Activated gamma-delta T cell (primary cell): ENCODE results near the gene DDT.
"Not testable (repeated sequence)": the region's sequence is repeated elsewhere in the genome, so short reads cannot be mapped to it uniquely, and the experiment has no call there.

ENCODE experiments used
- DNase-seq: peaks from one replicate; lab custom pipeline; 2025; lab: John Stamatoyannopoulos, UW

The DDT gene

GRCh38 chr22:23989583-23990244 is 15.5 kb upstream of the DDT start:
- DNase-seq = not testable (repeated sequence)

GRCh38 chr22:23986538-23987178 is 12.4 kb upstream of the DDT start:
- not testable (repeated sequence) for DNase-seq

- not testable (repeated sequence) for DNase-seq
Observed at GRCh38 chr22:23986089-23986488, 11.8 kb upstream of the DDT start.

- no peak for DNase-seq
Observed at GRCh38 chr22:23984430-23984829, 10.2 kb upstream of the DDT start.

- DNase-seq = not testable (repeated sequence)
Observed at GRCh38 chr22:23980567-23980966, 6.3 kb upstream of the DDT start.

- not testable (repeated sequence) for DNase-seq
Observed at GRCh38 chr22:23979557-23980240, 5.5 kb upstream of the DDT start, which contains the start of gene GSTT2. TSS of gene GSTT2 (plus strand) at chr22:23980134.

GRCh38 chr22:23977304-23977703 is 3.1 kb upstream of the DDT start:
- DNase-seq = not testable (repeated sequence)

GRCh38 chr22:23974836-23975352 is 653 bp upstream of the DDT start:
- not testable (repeated sequence) for DNase-seq

- not testable (repeated sequence) for DNase-seq
Observed at GRCh38 chr22:23971927-23972326, 2.3 kb downstream of the DDT start.

GRCh38 chr22:23970816-23971486 is 3.3 kb downstream of the DDT start:
- DNase-seq = no peak

- DNase-seq = no peak
Observed at GRCh38 chr22:23970201-23970641, 4.0 kb downstream of the DDT start.

GRCh38 chr22:23969071-23969470 is 5.2 kb downstream of the DDT start:
- DNase-seq = no peak

- DNase-seq = not testable (repeated sequence)
Observed at GRCh38 chr22:23966568-23966967, 7.7 kb downstream of the DDT start, which contains the start of gene DDTL. TSS of gene DDTL (plus strand) at chr22:23966888. CDS start at chr22:23966915, 27 bp downstream.

GRCh38 chr22:23966094-23966493 is 8.1 kb downstream of the DDT start:
- not testable (repeated sequence) for DNase-seq

- not testable (repeated sequence) for DNase-seq
Observed at GRCh38 chr22:23961084-23961771, 13.0 kb downstream of the DDT start, which contains the start of gene GSTT2B. TSS of gene GSTT2B (minus strand) at chr22:23961195. CDS start at chr22:23961131, 64 bp downstream.

- DNase-seq = not testable (repeated sequence)
Observed at GRCh38 chr22:23956301-23956900, 17.8 kb downstream of the DDT start.

- DNase-seq = not testable (repeated sequence)
Observed at GRCh38 chr22:23955886-23956285, 18.4 kb downstream of the DDT start.

- not testable (repeated sequence) for DNase-seq
Observed at GRCh38 chr22:23954991-23955305, 19.3 kb downstream of the DDT start.

GRCh38 chr22:23954193-23954990 is 19.8 kb downstream of the DDT start:
- not testable (repeated sequence) for DNase-seq

GRCh38 chr22:23953485-23953884 is 20.8 kb downstream of the DDT start:
- not testable (repeated sequence) for DNase-seq
